ENCODE results near the gene TBC1D16. TPM values are rescaled to one million over a fixed set of nuclear protein-coding genes. Genes with fewer than 3 reads are reported as not detected.

Gene TBC1D16
- total RNA-seq, result 1 to 10 TPM; 1.6 to 1.8 TPM

- no peaks in the 10 kb centered on the region for H3K36me3 Mint-ChIP-seq (ENCODE audit: low read depth)
- H3K9me3 Mint-ChIP-seq, result no peaks in the 10 kb centered on the region
- ATAC-seq (replicated peaks), result no peak
- no peaks in the 10 kb centered on the region for H3K27me3 Mint-ChIP-seq
- peaks cover 5% of the 10 kb centered on the region for H3K4me1 Mint-ChIP-seq
- H3K4me3 Mint-ChIP-seq, result peak within 1 kb of the TSS; percentile 86
- peak within 1 kb of the TSS; percentile 82 for H3K27ac Mint-ChIP-seq
Measured at GRCh38 chr17:80035687-80035936, at the start of gene TBC1D16. TSS of gene TBC1D16 (minus strand) at chr17:80035872. CDS start at chr17:80013547, 22,325 bp downstream.

- no peaks in the 10 kb centered on the region for H3K36me3 Mint-ChIP-seq (ENCODE audit: low read depth)
- H3K27me3 Mint-ChIP-seq, result peaks cover 7% of the 10 kb centered on the region
- ATAC-seq (replicated peaks), result no peak
- no peak overlapping the region for H3K27ac Mint-ChIP-seq
- H3K9me3 Mint-ChIP-seq, result no peaks in the 10 kb centered on the region
- no peak overlapping the region for H3K4me3 Mint-ChIP-seq
- no peaks in the 10 kb centered on the region for H3K4me1 Mint-ChIP-seq
Measured at GRCh38 chr17:80084773-80085172, 49.1 kb upstream of the TBC1D16 start.

GRCh38 chr17:80083136-80083661 lies 47.5 kb upstream of the TBC1D16 start:
- Mint-ChIP-seq H3K9me3 (no peaks in the 10 kb centered on the region), H3K4me3 (no peak overlapping the region), H3K27ac (peak overlapping the region; percentile 66), H3K4me1 (no peaks in the 10 kb centered on the region), H3K27me3 (peaks cover 6% of the 10 kb centered on the region), H3K36me3 (ENCODE audit: low read depth) (no peaks in the 10 kb centered on the region)
- no peak for ATAC-seq (replicated peaks)

DNA sequence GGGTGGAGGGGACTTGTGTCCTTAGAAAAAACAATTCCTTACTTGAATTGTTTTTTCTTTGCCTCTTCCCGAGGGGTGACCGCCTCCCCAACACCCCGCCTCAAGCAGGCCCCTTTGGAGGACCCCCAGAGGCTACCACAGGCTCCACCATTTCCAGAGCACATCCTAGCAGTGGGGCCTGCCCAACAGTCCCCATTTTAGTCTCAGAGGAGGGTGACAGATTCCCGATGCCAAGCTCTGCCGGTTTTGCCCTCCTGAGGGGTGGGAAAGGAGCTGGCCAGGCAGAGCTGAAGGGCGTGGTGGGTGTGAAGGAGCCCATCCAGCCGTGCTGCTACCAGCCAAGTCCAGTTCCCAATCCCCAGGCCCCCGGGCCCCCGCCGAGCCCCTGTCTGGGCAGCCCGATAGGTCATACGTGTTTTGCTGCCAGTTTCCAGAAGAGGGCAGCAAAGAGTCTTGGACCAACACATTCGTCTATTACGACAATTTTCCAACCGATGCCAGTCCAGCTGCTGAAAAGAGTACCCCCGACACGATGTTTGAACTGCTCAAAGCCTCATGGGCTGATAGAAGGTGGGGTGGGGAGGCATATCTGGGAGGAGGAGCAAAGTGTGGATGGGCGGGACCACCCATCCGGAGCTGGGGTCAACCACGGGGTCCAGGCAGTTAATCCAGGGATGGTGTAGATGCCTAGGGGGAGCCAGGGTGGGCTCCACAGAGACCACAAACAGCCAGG lies 46.9 kb upstream of the TBC1D16 start:
- Mint-ChIP-seq H3K4me3 (no peak overlapping the region), H3K27me3 (peaks cover 9% of the 10 kb centered on the region), H3K27ac (peak overlapping the region; percentile 66), H3K4me1 (no peaks in the 10 kb centered on the region), H3K36me3 (ENCODE audit: low read depth) (no peaks in the 10 kb centered on the region), H3K9me3 (no peaks in the 10 kb centered on the region)
- ATAC-seq (replicated peaks), result peak; percentile 67

- no peaks in the 10 kb centered on the region for H3K9me3 Mint-ChIP-seq
- peaks cover 7% of the 10 kb centered on the region for H3K27me3 Mint-ChIP-seq
- ATAC-seq (replicated peaks), result no peak
- no peaks in the 10 kb centered on the region for H3K36me3 Mint-ChIP-seq (ENCODE audit: low read depth)
- H3K4me3 Mint-ChIP-seq, result no peak overlapping the region
- no peaks in the 10 kb centered on the region for H3K4me1 Mint-ChIP-seq
- H3K27ac Mint-ChIP-seq, result no peak overlapping the region
Measured at GRCh38 chr17:80081596-80081995, 45.9 kb upstream of the TBC1D16 start.

- Mint-ChIP-seq H3K4me3 (no peak overlapping the region), H3K27ac (no peak overlapping the region), H3K27me3 (peaks cover 7% of the 10 kb centered on the region), H3K9me3 (no peaks in the 10 kb centered on the region), H3K36me3 (ENCODE audit: low read depth) (no peaks in the 10 kb centered on the region), H3K4me1 (no peaks in the 10 kb centered on the region)
- no peak for ATAC-seq (replicated peaks)
Measured at GRCh38 chr17:80080081-80080480, 44.4 kb upstream of the TBC1D16 start.

DNA sequence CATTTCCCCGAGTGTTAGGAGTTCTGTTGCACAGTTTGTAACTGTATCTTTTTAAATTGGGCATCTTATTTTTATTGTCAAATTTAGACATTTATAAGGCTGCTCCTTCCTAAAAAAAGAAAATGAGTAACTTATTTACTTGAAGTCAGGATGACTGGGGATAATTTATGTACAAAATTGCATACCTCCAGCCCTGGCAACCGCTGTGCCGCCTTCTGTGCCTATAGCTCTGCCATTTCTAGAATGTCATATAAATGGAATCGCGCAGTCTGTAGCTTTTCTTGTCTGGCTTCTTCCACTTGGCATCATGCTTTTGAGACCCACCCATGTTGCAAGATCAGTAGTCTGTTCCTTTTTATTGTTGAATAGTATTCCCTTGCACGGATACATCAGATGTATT lies 36.7 kb upstream of the TBC1D16 start:
- Mint-ChIP-seq H3K27ac (no peak overlapping the region), H3K4me3 (no peak overlapping the region), H3K4me1 (no peaks in the 10 kb centered on the region), H3K9me3 (no peaks in the 10 kb centered on the region), H3K27me3 (peaks cover under 1% of the 10 kb centered on the region), H3K36me3 (ENCODE audit: low read depth) (no peaks in the 10 kb centered on the region)
- no peak for ATAC-seq (replicated peaks)

- H3K36me3 Mint-ChIP-seq (ENCODE audit: low read depth), result no peaks in the 10 kb centered on the region
- ATAC-seq (replicated peaks), result no peak
- no peak overlapping the region for H3K27ac Mint-ChIP-seq
- no peaks in the 10 kb centered on the region for H3K9me3 Mint-ChIP-seq
- H3K4me3 Mint-ChIP-seq, result no peak overlapping the region
- no peaks in the 10 kb centered on the region for H3K4me1 Mint-ChIP-seq
- H3K27me3 Mint-ChIP-seq, result peaks cover 5% of the 10 kb centered on the region
Measured at GRCh38 chr17:80071116-80071841, 35.6 kb upstream of the TBC1D16 start.

- Mint-ChIP-seq H3K27ac (no peak overlapping the region), H3K4me3 (no peak overlapping the region), H3K9me3 (no peaks in the 10 kb centered on the region), H3K4me1 (no peaks in the 10 kb centered on the region), H3K27me3 (peaks cover 5% of the 10 kb centered on the region), H3K36me3 (ENCODE audit: low read depth) (no peaks in the 10 kb centered on the region)
- no peak for ATAC-seq (replicated peaks)
Measured at GRCh38 chr17:80070375-80071115, 34.9 kb upstream of the TBC1D16 start.

DNA sequence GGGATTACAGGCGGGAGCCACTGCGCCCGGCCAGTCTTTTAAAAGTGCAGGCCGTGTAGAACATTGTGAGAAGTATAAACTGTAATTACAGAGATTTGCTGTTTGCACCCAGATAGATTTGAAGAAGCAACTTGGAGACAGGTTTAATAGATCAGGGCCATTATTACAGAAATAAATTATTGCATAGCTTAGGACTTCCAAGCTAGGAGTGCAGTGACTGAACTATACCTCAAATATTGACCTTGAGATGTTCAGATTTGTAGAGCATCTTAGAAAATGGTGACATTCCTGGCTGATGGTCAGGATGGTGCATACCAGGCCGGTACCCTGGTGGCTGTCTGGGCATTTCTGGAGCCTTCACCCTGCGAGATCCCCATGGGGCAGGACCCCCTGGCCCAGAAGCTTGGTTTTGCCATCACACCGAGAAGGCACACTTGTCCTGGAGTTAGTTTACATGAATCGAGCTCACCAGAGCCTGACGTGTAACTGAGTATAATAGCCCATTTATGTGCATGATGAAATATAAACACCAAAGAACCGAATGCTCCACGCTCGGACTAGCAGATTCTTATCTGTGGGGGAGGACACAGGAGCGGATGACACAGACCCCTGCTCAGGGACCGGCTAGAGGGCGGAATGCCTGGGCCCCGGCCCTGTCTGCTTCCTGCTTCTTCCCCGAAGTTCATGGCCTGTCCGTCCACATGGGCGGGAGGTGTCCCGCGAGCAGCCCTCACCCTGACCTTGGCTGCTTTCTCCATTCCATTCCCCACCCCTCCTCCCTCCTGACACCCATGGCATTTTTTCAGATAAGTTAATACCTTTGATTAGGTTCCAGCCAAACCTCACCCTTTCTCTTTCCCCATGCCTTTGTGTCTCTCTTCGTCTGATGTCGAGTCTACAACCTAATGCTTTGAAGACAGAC lies 32.9 kb upstream of the TBC1D16 start:
- no peak for ATAC-seq (replicated peaks)
- no peaks in the 10 kb centered on the region for H3K4me1 Mint-ChIP-seq
- no peaks in the 10 kb centered on the region for H3K36me3 Mint-ChIP-seq (ENCODE audit: low read depth)
- peaks cover 5% of the 10 kb centered on the region for H3K27me3 Mint-ChIP-seq
- no peaks in the 10 kb centered on the region for H3K9me3 Mint-ChIP-seq
- H3K4me3 Mint-ChIP-seq, result no peak overlapping the region
- H3K27ac Mint-ChIP-seq, result peak overlapping the region; percentile 68

- H3K9me3 Mint-ChIP-seq, result no peaks in the 10 kb centered on the region
- peaks cover 5% of the 10 kb centered on the region for H3K27me3 Mint-ChIP-seq
- H3K36me3 Mint-ChIP-seq (ENCODE audit: low read depth), result no peaks in the 10 kb centered on the region
- no peak overlapping the region for H3K4me3 Mint-ChIP-seq
- ATAC-seq (replicated peaks), result no peak
- no peak overlapping the region for H3K27ac Mint-ChIP-seq
- H3K4me1 Mint-ChIP-seq, result no peaks in the 10 kb centered on the region
Measured at GRCh38 chr17:80067393-80067986, 31.8 kb upstream of the TBC1D16 start.

DNA sequence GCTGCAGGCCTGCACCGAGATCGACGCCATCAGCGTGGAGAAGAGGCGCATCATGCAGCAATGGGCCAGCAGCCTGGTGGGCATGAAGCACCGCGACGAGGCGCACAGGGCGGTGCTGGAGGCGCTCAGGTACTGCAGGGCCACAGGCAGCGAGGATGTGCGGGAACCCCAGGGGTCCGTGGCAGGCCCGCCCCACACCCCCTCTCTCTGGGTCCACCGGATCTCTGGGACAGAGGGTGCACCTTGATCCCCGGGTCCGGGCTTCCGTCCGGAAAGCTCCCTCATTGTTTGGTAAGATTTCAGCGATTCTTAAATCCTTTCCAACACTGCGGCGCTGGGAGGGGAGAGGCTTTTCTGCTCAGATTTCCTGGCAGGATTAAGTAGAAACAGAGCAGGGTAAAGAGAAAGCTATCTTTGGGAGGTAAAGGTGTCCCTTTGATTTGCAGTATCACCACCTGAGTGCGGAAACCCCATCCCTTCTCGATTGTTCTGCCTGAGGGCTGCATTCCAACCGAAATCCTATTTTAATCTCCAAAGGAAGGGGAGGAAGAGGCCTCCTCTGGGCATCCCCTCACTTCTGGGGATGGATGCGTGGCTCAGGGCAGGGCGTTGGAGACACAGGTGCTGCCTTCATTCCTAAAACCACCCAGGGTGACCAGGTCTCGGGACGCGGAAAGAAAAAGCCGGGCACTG lies 30.0 kb upstream of the TBC1D16 start:
- H3K36me3 Mint-ChIP-seq (ENCODE audit: low read depth), result no peaks in the 10 kb centered on the region
- peaks cover 5% of the 10 kb centered on the region for H3K27me3 Mint-ChIP-seq
- ATAC-seq (replicated peaks), result no peak
- H3K4me1 Mint-ChIP-seq, result no peaks in the 10 kb centered on the region
- no peaks in the 10 kb centered on the region for H3K9me3 Mint-ChIP-seq
- H3K4me3 Mint-ChIP-seq, result no peak overlapping the region
- no peak overlapping the region for H3K27ac Mint-ChIP-seq

DNA sequence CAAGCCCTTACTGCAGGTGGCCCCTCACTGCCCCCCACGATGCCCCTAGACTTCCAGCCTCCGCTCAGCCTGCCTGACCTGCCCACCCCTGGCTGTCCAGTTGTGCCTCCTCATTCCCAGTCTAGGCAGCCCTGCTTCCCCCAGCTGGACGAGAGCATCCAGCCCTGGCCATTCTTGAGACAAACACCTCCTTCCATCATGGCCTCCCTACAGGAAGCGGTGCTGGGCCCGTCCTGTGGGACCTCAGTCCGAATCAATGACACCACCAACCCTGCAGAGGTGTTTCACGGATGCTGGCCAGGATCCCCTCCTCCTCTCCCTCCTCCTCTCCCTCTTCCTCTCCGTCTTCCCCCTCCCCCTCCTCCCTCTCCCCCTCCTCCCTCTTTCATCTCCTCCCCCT lies 29.0 kb upstream of the TBC1D16 start:
- Mint-ChIP-seq H3K9me3 (no peaks in the 10 kb centered on the region), H3K27me3 (peaks cover 5% of the 10 kb centered on the region), H3K4me3 (no peak overlapping the region), H3K27ac (no peak overlapping the region), H3K4me1 (no peaks in the 10 kb centered on the region), H3K36me3 (ENCODE audit: low read depth) (no peaks in the 10 kb centered on the region)
- no peak for ATAC-seq (replicated peaks)

All from activated T-helper 17 cell treated with anti-CD3 and anti-CD28 coated beads, Interleukin-2, amount 50 U/mL, for 72 hours (primary cell).